HG03571 (cell line): ENCODE measurements around the gene HILPDA.
"Not testable (repeated sequence)": the region's sequence is repeated elsewhere in the genome, so short reads cannot be mapped to it uniquely, and the experiment has no call there.

Experiments used
- ATAC-seq: cut with Tn5 transposase; IDR thresholded peaks from one replicate; pipeline ENCODE4 v1.9.1; 2021; ENCODE audit not compliant: unreplicated experiment

Gene HILPDA

DNA sequence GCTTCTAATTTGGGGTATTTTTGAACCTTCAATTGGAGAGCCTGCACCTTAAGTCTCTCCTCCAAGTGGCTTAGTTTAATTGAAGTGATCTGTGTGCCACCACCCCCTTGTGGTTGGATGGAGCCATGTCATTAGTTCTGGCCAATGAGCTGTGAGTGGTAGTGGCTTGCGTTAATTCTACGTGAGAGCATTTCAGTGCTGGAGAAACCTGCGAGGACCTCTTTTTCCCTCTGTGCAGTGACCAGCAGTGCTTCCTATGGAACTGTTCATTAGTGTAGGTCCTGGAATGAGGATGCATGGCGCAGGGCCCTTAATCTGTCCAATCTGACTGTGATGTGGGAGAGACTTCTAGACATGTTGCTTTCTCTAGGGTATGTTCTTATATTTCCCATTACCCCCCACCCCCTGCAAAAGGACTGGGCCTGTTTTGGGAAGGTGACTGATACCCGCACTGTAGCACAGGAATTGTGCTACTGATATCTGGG, 3.8 kb downstream of the HILPDA start:
- ATAC-seq, result peak; percentile 46

- ATAC-seq, result no peak
These were observed 6.8 kb downstream of the HILPDA start for GRCh38 chr7:128462460-128462859.

DNA sequence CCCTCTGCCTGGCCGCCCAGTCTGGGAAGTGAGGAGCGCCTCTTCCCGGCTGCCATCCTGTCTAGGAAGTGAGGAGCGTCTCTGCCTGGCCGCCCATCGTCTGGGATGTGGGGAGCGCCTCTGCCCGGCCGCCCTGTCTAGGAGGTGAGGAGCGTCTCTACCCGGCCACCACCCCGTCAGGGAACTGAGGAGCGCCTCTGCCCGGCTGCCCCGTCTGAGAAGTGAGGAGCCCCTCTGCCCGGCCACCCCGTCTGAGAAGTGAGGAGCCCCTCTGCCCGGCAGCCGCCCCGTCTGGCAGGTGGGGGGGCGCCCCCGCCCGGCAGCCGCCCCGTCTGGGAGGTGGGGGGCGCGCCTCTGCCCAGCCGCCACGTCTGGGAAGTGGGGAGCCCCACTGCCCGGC, 7.7 kb downstream of the HILPDA start:
- ATAC-seq, result not testable (repeated sequence)

DNA sequence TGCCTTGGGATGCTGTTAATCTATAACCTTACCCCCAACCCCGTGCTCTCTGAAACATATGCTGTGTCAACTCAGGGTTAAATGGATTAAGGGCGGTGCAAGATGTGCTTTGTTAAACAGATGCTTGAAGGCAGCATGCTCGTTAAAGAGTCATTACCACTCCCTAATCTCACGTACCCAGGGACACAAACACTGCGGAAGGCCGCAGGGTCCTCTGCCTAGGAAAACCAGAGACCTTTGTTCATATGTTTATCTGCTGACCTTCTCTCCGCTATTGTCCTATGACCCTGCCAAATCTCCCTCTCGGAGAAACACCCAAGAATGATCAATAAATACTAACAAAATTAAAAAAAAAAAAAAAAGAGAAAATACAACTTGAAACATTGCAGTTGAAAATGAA, 8.3 kb downstream of the HILPDA start:
- not testable (repeated sequence) for ATAC-seq

DNA sequence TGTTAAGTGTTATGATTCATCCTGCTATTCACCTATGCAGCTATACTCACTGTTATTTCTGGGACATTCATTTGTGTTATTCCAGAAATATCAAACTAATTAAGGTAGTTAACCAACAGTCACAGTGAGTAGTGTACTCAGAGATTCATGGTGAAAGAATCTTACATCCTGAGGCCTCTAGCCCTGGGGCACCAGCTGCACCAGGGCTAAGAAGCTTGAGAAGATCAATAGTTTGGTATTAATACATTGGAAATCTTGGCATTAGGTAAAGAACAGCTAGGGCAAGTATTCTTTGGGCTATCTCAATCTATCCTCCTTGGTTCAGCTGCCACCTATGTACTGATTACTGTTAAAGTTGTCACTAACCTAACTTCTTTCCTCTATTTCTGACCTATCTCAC, 11.2 kb downstream of the HILPDA start:
- ATAC-seq, result not testable (repeated sequence)

GRCh38 chr7:128476402-128477335, 21.0 kb downstream of the HILPDA start, which contains the start of gene METTL2B:
METTL2B (plus strand) TSS chr7:128476748; CDS start chr7:128476766, 18 bp downstream.
- peak; percentile 93 for ATAC-seq

DNA sequence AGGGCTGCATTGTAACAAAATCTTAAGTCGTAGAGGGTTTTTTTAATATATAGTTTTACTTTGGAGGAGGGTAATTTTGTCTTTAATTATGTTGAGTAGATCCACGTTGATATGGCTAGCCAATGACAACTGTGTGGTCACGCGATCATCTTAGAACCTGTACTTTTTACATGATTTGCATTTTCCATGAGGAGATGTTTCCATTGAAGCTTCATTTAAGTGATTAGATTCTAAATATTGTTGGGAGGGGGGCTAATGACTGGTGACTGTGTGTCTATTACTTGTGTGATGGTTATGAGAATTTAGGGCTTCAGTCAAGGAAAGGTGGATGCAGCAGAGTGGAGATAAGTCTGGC, 21.6 kb downstream of the HILPDA start:
- ATAC-seq, result not testable (repeated sequence)

- ATAC-seq, result not testable (repeated sequence)
These were observed 23.4 kb downstream of the HILPDA start for GRCh38 chr7:128479082-128479481.

GRCh38 chr7:128488134-128488533, 32.5 kb downstream of the HILPDA start:
- not testable (repeated sequence) for ATAC-seq

- no peak for ATAC-seq
These were observed 41.7 kb downstream of the HILPDA start for GRCh38 chr7:128497405-128497804.

DNA sequence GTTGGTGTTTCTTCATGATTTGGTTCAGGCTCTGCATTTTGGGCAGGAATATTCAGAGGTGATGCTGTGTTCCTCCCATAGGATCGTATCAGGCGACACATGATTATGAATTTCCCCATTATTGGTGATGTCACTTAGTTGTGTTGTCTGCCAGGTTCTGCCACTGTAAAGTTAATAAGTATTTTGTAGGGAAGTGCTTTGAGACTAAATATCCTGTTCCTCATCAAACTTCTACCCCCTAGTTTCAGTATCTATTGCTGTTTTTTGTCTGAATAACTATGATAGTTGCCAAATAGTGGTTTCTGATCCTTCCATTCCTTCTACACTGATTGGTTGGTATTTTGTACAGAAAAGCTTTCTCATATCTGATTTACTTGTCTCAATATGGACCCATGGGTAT, 49.7 kb downstream of the HILPDA start:
- ATAC-seq, result not testable (repeated sequence)

DNA sequence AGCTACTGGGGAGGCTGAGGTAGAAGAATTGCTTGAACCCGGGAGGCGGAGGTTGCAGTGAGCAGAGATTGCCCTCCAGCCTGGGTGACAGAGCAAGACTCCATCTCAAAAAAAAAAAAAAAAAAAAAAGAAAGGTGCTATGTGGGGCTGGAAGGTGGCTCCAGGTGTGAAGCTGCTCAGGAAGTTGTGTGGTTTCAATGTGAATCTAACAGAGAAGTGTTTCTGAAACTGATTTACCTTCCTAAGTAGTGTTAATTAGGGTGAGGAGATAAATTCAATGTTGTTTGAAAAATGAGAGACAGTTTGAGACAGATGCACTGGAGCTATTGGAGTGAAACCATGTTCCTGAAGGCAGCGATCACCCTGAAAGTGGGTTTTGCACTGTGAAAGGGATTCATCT, 51.1 kb downstream of the HILPDA start:
- not testable (repeated sequence) for ATAC-seq

DNA sequence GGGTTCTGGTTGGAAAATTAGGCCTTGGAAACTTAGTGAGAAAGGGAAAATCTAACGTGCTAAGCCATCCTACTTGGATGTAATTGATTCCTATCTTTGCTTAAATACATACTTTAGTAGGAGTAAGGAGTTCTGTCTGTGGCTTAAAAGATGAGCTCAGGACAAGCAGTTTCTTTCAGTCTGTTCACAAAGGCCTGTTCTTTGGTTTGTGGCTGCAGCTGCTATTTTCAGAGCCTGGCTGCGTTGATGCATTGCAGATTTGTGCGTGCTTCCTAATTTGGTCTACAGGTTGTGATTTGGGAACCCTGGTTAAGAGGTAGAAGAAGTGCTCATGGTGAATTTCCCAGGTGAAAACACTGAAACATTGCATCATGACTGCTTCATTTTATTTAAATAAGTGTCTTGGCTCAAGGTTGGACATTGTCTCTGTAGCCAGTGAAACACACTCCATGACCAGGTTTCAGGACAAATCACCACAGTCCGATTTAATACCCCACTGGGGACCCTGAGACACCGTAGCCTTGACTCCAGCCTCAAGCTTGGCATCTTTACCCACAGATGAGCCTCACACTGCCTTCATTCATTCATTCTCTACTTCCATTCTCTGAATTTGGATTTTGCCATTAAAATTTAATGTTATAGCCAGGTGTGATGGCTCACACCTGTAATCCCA, 51.8 kb downstream of the HILPDA start:
- peak; percentile 48 for ATAC-seq
